T-helper 1 cell (primary cell): ENCODE results near the gene WASL.
"Not testable (repeated sequence)": the region's sequence is repeated elsewhere in the genome, so short reads cannot be mapped to it uniquely, and the experiment has no call there.

Experiments used
- DNase-seq, 5 donors: peaks; one replicate each; pipeline ENCODE4 v3.0.0-alpha.2; 2012 to 2020

The WASL gene

DNA sequence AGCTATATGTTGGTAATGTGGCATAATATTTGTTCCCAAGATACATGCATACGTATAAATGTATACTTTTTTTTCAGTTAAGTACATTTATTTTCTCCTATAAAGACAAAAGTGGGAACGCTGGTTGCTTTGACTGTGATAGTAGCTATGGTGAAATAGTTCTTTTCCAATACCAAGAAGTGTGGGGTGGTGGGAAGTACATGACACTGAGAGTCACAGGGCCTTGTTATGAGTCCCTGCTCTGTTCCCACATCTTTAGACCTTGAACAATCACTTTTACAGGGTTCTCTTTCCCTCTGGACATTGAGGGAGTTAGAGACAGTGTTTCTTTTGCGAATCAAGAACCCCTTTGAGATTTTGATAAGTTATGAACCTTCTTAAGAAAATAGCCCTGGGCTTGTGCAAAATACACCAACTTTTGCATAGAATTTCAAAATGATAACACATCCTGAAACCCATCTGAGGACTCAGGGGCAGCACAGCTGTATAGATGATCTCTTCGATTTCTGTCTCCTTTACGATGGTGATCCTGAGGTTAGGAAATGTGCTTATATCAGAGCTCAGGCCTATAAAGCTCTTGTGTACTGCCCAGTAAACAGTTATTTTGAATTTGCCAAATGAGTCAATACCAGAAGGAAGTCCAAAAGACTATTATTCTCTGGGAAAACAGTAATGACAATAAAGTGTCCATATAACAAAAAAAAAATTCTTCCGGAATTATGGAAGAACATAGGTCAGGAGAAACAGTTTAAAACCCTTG is 92.1 kb downstream of the WASL start:
- DNase-seq = no peak

DNA sequence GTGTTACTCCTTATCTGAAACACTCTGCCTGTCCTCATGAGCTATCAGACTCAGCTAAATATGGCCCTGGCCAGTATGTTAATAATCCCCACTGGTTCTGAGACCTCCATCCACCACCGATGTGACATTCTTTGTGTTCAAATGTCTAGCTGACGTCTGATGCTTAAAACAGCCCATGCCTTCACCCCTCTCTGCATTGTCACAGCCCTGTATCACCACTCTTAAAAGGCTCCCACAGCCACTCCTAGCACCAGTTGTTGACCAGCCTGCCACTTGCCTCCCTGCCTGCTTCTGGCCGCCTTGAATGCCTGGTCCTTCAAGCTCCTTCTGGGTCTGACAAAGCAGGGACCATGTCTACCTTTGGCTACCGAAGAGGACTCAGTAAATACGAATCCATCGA is 93.2 kb downstream of the WASL start, which contains the start of gene LMOD2:
Gene LMOD2 (plus strand): TSS at position 253 of the 400 bp plus-strand sequence. CDS start 98 bp downstream, at position 351.
- DNase-seq = no peak

DNA sequence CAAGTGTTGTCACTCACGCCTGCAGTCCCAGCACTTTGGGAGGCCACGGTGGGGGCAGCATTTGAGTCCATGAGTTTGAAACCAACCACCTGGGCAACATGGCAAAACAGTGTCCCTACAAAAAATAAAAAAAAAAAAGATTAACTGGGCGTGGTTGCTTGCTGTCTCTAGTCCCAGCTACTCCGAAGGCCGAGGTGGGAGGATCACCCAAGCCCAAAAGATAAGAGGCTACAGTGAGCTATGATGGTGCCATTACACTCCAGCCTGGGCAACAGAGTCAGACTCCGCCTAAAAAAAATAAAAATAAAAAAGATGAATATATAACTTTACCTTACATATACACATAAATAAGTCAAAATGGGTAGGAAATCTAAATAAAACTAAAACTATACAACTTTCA is 95.6 kb downstream of the WASL start:
- DNase-seq = no peak

DNA sequence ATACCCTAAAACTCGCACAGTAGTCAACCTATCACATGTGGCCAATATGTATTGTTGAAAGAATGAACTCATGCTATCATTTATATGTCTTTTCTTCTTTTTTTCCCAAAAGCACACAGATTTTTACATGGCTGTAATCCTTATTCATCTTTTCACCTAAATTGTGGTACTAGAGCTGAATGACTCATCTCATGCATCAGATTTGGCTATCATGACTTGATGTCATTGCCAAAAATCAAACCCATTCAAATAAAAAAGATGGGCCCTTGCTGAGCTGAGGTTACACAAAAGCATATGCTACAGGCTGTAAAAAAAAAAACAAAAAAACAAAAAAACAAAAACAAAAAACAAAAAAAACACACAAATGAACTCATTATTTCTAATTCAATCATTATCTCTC is 96.4 kb downstream of the WASL start:
- no peak for DNase-seq

DNA sequence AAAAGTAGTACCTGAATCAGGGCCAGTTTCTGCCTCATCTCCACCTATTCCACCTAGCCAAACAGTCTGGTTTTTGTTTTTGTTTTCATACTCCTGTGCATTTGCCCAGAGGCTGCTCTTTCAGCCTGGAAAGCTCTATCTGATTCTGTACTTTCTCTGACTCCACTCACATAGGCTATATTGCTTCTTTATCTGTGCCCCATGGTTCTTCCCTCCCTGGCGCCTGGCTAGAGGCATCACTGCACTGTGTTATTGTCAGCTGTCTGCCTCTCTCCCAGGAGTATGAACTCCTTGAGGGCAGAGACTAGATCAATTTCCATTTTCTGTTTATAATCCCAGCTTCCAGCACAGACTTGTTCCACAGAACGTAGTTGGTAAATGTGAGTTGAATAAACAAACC is 98.2 kb downstream of the WASL start:
- no peak for DNase-seq

DNA sequence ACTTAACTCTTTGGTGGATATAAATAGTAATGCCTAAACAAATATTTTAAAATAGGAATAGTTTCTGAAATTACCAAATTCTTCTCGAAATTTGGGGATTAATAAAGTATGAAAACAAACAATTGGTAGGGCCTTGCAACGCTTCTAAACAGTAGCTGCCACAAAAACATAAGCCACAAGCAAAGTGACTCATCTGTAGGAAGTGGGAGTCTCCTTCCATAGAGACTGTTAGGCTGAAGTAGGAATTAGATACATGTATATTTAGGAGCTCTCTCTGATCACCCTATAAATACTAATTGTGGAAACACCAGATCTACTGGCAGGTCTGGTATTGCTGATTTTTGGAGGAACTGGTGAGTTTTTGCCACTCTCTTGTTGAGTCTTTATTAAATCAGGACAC is 98.8 kb downstream of the WASL start:
- DNase-seq = no peak

DNA sequence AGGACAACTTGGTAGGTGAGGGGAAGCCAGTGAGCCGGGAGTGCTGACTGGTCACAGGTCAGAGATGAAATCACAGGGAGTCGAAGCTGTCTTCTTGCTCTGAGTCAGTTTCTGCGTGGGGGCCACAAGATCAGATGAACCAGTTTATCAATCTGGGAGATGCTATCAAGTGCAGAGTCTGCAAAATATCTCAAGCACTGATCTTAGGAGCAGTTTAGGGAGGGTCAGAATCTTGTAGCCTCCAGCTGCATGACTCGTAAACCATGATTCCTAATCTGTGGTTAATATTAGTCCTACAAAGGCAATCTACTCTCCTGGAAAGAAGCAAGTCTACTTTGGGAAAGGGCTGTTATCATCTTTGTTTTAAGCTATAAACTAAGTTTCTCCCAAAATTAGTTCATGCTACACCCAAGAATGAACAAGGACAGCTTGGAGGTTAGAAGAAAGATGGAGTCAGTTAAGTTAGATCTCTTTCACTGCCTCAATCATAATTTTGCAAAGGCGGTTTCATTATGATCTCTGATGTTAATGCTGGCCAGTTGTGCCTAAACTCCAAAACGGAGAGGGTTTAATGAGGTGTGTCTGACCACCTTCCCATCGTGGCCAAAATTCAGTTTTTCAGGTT is 101.6 kb downstream of the WASL start:
- no peak for DNase-seq

DNA sequence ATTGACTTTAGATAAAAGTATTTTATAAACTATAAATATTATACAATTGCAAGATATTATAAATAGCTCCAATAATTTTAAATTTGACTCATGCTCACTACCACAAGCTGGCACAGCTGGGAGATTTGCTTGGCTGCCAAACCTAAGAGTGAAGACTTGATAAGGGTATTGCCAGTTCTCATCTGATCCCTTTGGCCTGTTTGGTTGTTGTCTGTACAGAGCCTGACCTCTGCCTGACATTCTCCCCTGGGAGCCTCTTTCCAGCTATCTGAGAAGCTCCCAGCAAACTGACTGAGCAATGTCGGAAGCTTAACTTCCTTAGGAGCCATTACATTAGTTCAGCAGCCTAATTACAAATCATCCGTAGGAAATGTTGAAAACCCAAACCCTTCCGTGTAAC is 103.3 kb downstream of the WASL start:
- no peak for DNase-seq

DNA sequence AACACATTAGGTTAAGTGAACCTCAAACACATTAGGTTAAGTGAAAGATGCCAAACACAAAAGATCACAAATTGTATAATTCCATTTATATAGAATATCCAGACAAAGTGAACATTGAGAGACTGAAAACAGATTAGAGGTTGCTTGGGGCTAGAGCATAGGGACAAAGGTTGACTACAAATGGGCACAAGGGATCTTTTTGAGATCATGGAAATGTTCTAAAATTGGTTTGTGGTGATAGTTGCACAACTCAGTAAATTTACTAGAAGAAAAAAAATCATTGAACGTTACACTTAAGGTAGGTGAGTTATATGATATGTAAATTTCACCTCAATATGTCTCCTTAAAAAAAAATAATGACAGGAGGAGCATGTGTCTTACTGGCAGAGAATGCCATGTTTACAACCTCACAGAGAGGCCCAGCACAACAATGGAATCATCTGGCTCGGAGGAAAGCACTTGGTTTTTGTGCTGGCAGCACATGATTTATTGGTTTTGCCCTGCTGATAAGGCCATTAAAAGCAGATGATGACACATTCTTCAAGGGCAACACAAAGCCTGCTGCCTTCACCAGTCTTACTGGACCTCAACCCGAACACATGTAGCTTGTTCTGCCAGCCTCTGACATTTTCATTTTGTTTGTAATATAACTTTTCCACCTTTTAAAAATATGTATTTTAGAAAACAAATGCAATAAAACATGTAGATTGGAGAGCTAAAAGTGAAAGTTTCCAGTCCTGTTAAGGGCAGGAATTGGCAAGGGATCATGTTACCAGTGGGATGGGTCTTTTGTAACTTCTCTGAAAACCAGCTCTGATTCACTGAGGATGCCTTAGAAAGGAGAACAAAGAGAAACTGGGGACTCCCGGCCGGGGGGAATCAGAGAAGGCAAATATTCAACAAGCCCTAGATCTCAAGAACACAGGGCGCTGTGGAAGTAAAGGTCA is 105.0 kb downstream of the WASL start:
- DNase-seq = no peak

DNA sequence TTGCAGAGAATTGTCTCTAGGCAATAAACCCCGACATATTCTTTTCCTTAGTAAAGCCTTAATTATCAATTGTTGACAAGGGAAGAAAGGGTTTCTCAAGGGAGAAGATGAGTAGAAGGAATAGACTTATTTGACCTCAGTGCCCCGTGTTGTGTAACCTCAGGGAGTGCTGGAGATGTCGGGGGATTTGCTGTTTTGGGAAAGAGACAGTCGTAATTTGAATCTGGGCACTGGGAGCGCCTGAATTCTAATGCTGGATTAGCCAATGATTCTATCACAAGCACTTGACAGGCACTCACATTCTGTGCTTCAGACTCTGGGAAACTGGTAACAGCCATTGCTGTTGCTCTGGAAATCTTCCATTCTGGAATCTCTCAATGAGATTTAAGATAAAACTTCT is 106.9 kb downstream of the WASL start:
- DNase-seq = no peak

DNA sequence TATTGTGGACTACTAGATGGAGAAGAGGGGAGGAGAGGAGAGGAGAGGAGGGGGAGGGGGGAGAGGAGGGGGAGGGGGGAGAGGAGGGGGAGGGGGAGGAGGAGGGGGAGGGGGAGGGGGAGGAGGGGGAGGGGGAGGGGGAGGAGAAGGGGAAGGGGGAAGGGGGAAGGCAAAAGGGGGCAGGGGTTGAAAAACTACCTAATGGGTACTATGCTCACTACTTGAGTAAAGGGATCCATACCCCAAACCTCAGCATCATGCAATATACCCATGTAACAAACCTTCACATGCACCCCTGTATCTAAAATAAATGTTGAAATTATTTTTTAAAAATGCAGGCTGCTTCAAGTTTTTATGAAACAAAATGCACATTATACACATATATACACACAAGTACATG is 108.2 kb downstream of the WASL start:
- no peak for DNase-seq

DNA sequence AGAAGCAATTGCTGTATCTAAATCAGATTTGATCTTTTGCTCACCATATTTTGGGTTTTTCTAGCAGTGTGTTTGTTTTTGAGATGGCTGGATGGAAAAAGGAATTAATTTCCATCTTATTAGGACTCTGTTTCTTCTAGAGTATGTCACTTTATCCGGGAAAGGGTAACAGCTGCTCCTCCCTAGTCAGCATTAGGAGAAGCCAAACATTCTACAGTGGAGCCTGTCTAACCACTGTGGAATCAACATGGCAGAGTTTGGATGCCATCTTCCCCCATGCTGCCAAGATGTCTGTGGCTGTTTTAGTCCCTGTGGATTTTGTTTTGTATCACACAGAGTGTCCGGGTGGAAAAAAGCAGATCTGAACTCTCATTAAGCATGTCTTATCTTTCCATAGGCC is 109.2 kb downstream of the WASL start:
- DNase-seq = no peak

DNA sequence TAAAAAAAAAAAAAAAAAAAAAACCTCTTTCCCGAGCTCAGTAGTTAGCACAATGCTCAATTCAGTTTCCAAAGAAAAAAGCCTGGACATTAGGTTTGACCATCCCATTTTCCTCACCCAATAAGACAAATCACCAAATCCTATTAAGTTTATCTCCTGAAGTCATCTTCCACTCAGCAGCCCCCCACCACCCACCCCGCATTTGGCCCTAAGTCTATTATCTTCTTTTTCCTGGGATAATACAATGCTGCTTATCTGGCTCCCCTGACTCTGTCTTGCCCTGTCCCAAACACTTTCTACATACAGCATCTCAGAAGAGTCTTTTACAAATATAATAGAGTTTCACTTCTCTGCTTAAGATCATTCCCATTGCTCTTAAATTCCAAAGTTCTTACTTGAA is 110.9 kb downstream of the WASL start:
- DNase-seq = no peak

DNA sequence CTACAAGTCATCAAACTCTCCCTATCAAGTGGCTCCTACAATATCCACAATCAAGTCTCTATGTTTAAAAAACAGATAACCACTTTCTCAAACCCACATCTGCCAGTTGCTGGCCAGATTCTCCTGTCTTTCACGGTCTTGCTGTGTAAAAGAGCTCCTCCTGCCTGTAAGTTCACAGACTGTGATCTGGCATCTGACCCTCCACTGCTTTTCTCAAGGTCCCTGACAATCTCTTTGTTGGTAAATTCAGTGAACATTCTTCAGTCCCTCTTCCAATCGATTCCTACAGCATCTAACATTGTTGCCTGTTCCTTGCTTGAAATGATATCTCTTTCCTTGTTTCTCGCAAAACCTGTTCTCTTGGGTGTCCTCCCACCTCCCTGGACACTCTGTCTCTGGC is 111.6 kb downstream of the WASL start:
- DNase-seq = no peak

DNA sequence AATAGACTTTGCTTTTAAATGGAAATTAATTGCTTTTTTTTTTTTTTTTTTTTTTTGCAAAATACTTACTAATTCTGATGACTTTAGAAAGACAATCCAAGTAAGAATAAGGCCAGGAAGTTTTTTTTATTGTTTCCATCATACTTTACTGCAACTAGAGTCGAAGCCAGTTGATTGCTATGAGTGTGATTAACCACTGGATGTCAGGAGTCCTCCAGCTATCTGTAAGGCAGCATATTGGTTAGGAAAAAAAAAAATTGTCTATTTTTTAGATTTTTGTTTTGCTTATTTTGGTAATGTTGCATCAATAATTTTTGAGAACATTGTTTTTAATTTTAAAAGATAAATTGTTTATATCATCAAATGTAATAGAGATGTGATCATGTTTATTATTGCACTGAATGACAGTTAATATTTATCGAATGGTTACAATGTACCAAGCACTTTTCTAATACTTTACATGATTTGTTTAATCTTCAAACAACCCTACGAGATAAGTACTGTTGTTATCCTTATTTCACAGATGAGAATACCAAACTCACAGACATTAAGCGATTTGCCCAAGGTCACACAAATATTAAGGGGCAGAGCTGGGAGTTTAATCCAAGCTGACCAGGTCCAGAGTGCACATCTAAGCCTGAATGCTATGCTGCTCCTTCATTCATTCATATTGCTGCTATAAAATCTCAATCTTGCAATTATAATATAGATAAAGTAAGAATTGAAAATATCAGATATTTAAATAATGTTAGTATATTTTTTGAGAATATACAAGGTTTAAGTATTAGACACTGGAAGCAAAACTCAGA is 113.0 kb downstream of the WASL start:
- DNase-seq = no peak

DNA sequence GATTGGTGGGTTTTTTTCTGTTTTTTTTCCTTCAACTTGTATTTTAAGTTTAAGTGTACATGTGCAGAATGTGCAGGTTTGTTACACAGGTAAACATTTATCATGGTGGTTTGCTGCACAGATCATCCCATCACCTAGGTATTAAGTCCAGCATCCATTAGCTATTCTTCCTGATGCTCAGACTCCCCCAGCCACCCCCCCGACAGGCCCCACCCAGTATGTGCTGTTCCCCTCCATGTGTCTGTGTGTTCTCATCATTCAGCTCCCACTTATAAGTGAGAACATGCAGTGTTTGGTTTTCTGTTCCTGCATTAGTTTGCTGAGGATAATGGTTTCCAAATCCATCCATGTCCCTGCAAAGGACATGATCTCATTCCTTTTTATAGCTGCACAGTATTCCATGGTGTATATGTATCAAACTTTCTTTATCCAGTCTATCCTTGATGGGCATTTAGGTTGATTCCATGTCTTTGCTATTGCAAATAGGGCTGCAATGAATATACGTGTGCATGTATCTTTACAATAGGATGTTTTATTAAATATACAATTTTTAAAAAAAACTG is 114.7 kb downstream of the WASL start:
- DNase-seq = not testable (repeated sequence)

DNA sequence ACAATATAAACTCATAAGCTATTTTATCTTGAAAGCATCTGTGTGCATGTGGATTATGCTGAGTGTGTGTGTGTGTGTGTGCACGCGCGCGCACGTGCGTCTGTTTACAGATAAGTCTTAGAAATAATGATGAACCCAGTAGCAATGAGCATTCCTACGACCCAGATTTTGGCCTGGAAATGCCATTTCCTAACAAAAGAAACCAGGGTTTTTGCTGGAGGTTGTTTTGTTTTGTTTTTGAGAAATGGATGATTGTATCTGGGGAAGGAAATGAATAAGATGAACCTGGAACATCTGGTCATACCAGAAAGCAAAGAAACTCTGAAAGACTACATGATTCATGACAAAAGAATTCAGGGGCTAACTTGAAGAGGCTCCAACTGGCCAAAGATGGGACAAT is 115.2 kb downstream of the WASL start:
- no peak for DNase-seq

DNA sequence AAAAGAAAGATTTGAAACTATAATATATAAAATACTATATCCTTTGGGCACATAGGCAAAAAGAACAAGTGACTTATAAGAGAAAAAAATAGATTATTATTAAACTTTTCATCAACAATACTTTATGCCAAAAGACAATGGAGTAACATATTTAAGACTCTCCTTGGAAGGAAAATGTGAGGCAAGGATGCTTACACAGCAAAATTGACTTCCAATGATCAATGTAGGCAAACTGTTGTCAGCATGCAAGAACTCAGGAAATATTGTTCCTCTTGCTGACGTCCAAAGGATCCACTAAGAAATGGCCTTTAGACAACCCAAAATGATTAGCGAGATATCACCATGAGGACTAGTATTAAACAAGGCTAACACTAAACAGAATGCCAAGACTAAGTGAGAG is 116.0 kb downstream of the WASL start:
- no peak for DNase-seq
